ENCODE results near the gene ITSN2.

GRCh38 chr2:24345937-24346336 lies 14.4 kb downstream of the ITSN2 start:
- TF ChIP-seq CTCF (conservative IDR thresholded peaks at IDR 0.05) (no peak), ZFX (IDR thresholded peaks at IDR 0.05) (no peak)

Measured in C4-2B (cell line).